ENCODE measurements around the gene SNAI1.

Gene SNAI1

GRCh38 chr20:50014570-50015562, 32.1 kb downstream of the SNAI1 start:
- DNase-seq = no peak

GRCh38 chr20:50015636-50015992, 32.8 kb downstream of the SNAI1 start:
- DNase-seq = no peak

DNA sequence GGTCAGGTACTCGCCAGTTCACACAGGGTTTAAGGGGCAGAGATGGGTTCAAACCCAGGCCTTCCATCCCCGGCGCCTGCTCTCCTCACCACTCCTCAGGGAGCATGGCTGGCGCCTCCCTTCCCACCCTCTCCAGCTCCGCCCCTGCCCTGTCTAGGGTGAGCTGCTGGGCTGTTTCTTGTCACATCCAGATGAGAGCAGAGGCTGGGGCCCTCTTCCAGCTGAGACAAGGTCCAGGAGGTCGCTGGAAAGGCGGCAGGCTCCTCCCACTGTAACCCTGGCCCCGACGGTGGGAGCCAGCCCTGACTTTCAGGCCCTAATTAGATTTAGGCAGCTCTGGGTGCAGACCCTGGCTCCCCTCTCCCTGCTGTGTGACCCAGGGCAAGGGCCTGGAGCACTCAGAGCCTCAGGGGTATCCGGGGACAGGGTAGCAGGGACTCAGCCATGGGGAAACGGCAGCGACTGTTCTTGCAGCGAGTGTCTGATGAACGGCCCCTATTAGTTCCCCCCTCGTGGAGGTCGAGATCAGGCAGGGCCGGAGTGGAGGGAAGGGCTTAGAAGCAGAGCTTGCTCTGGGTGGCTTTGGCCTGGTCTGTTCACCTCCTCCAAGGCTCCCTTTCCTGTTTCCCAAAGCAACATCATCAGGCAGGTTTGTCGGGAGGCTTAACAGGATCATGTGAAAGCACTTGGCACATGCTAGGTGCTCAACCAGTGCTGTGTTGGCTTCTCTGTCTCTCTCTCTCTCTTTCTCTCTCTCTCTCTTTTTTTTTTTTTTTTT, 33.4 kb downstream of the SNAI1 start:
- DNase-seq = no peak

DNA sequence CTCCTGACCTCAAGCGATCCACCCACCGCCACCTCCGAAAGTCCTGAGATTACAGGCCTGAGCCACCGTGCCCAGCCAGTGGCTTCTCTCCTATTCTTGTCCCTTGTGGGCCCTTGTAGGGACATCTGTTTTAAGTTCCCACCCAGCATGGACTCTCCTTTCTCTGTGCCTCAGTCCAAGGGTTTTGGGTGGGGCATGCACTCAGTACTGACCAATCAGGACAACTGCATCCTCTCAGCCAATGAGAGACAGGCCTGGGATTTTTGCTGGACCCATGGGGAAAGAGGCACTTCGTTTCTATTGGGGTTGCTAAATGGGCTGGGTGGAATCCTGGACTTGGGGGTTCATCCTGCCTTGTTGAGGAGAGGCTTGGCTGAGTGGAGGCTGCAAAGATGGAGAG, 34.4 kb downstream of the SNAI1 start:
- DNase-seq = no peak

DNA sequence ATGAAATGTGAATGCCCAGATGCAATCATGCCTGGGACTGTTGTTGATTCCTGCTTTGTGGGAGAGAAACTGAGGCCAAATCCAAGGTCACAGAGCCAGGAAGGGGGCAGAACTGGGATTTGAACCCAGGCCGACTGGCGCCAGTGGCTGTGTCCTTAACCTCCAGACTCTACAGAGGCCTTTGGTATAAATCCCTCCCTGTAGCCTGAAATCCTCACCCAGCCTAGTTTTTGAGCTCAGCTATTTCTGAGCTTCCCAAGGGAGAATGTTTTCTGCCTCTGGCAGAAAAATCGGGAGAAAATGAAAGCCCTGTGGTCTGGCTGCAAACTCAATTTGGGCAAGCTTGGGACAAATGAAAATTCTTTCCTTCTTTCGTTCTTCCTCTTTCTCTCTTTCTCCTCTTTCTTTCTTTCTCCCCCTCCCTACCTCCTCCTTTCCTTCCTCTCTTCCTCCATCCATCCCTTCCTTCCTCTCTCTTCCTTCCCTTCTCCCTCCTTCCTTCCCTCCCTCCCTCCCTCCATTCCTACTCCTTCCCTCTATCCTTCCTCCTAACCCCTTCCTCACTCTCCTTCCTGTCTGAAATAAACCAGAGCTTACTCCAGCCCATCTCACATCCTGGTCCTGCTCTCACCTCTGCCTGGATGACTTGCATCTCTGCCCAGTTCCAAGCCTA, 34.9 kb downstream of the SNAI1 start:
- DNase-seq = no peak

- no peak for DNase-seq
Measured at GRCh38 chr20:50019466-50020256, 36.9 kb downstream of the SNAI1 start.

GRCh38 chr20:50020288-50020687, 37.5 kb downstream of the SNAI1 start:
- DNase-seq = no peak

- DNase-seq = no peak
Measured at GRCh38 chr20:50022676-50023075, 39.9 kb downstream of the SNAI1 start.

GRCh38 chr20:50023116-50023805, 40.5 kb downstream of the SNAI1 start:
- no peak for DNase-seq

DNA sequence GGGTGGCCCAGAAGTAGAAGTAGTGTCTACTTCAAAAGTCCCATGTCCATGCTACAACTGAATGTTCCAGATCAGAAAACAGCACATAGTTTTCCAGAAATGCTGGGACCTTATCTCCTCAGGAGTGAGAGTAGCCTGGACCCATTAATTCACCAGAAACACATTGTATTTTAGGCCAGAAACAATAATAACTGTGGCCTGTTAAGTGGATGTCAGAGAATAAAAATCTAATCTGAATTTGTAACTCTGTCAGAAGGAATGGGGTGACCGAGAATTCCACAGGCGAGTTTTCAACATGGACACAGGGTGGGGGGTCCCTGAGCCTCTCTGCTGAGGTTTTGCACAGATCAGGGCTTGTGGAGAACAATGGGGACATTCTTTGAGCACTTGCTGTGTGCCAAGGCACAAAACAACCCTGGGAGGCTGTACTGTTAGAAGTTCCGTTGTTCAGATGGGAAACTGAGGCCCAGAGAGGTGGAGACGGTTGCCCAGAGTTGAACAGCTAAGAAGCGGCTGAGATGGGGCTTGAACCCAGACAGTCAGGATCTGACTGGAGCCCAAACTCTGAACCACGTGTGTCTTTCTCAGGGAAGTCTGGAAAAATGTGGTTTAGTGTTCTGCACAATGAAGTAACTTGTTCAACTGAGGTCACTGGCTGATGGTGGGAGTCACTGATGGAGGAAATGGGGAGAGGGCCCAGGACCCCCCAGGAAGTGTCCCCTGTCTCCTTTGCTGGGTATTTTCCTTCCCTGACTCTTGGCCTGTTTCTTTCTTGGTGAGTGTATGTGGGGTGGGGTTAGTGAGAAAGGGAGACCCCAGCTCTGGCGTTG, 44.2 kb downstream of the SNAI1 start:
- no peak for DNase-seq

DNA sequence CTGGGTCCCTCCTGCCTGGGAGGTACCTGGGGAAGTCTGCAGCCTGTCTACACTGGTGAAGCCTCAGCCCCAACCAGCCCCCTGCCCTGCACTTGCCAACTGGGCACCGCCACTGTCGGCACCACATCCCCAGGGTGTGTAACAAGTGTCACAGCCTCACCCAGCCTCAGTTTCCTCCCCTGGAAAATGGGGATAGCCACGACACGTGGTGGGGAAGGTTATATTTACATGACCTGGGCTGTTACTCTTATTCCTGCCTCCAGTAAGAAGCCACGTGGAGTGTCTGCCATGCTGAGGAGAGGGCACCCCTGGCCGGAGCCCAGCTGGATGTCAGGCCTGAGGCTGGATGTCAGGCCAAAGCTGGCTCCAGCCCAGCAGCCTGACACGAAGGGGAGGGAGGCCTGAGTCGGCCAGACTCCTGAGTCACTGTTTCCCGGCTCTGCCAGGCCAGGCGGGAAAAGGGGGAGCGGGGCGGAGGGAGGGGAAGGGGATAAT, 44.9 kb downstream of the SNAI1 start:
- no peak for DNase-seq

DNA sequence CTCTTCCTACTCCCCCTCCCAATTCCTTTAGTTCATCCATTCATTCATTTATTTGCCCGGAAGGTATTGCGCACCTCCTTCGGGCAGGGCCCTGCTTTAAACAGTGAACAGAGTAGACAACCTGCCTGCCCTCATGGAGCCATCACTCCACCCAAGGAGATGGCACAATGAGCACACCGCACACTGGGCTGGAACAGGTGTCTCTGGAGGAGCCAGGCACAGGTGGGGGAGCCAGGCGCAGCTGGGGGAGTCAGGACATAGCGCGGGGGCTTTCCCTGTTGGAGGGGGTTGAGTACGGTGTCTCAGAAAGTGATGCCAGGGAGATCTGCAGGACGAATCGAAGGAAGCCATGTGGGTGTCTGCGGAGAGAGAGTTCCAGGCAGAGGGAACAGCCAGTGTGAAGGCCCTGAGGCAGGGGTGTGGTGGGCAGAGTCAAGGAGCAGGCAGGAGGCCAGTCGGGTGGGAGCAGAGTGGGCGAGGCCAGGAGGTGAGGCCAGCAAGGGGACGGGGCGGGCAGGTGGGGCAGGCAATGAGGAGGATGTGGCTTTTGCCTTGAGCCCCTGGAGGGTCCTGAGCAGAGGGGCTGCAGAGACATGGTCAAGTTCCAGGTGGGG, 46.4 kb downstream of the SNAI1 start:
- no peak for DNase-seq

- DNase-seq = no peak
Measured at GRCh38 chr20:50029697-50030461, 47.1 kb downstream of the SNAI1 start.

GRCh38 chr20:50032955-50033666, 50.3 kb downstream of the SNAI1 start:
- DNase-seq = no peak

- DNase-seq = no peak
Measured at GRCh38 chr20:50034567-50035180, 51.9 kb downstream of the SNAI1 start.

DNA sequence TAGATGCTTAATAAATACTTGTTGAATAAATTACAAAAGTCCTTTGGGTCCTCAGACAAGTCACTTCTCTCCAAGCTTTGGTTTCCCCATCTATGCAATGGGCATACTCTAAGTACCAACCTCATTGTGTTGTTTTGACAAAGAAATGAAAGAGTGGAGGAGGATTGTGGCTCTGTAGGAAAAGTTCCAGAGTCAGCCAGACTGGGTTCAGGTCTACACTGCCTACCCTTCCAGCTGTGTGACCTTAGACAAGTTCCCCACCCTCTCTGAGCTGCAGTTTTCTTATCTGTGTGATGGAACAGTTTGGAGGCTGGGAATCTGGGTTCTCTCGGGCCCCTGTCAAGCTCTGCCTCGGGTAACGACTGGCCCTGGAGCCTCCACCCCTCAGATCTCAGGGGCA, 53.9 kb downstream of the SNAI1 start:
- DNase-seq = no peak

- DNase-seq = no peak
Measured at GRCh38 chr20:50037123-50037522, 54.3 kb downstream of the SNAI1 start.

DNA sequence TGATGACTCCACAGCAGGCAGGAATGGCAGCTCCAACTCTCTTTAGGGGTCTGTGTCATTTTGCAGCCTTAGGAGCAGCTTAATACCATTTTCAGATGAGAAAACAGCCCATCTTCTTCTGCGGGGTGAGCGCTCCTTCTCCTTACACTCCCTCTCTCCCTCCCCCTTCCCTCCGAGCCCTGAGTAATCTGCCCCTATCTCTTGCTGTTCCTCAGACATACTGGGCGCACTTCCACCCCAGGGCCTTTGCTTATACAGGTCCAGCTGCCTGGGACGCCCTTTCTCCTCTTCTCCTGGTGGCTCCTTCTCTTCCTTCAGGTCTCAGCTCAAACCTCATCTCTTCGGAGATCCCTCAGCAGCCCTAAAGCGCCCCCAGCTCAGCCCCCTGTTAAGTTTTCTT, 54.8 kb downstream of the SNAI1 start:
- no peak for DNase-seq
